Nephron (organoid): Measurements from ENCODE around the gene ASCL4.

ENCODE experiments used
- H3K27ac Mint-ChIP-seq, 3 experiments: 2 replicates each; pipeline ENCODE4 v1.8.0; 2020; ENCODE audit warnings: mixed read lengths in 3 of 3, mild to moderate bottlenecking in 2 of 3, moderate library complexity in 1 of 3
- H3K27me3 Mint-ChIP-seq: 2 replicates; pipeline ENCODE4 v1.8.0; 2021; ENCODE audit warnings: low read depth, mild to moderate bottlenecking, moderate library complexity, mixed read lengths
- H3K36me3 Mint-ChIP-seq: 2 replicates; pipeline ENCODE4 v1.8.0; 2020; ENCODE audit warnings: low read depth, mixed read lengths
- H3K4me1 Mint-ChIP-seq: 2 replicates; pipeline ENCODE4 v1.8.0; 2020; ENCODE audit warnings: mixed read lengths
- H3K4me3 Mint-ChIP-seq, 3 experiments: 2 replicates each; pipeline ENCODE4 v1.8.0; 2020; ENCODE audit warnings: mild to moderate bottlenecking in 3 of 3, mixed read lengths in 3 of 3, moderate library complexity in 2 of 3
- H3K9me3 Mint-ChIP-seq: 2 replicates; pipeline ENCODE4 v1.8.0; 2020; ENCODE audit warnings: mixed read lengths
- CTCF ChIP-seq, 3 experiments: fragments of 200-600 bp; sonication (generic); IDR thresholded peaks; one replicate each; pipeline ENCODE4 v1.5.0; 2021; ENCODE audit warnings: antibody characterized with exemption in 3 of 3; ENCODE audit not compliant: unreplicated experiment in 3 of 3

Gene ASCL4

GRCh38 chr12:107760207-107760808, 14.2 kb upstream of the ASCL4 start:
- H3K27ac Mint-ChIP-seq = peak overlapping the region; percentile 89 to 97 (median 94)
- no peak for TF ChIP-seq CTCF (IDR thresholded peaks at IDR 0.05; ENCODE audit: unreplicated experiment in 3 of 3)
- peaks cover 12% of the 10 kb centered on the region for H3K27me3 Mint-ChIP-seq
- H3K4me3 Mint-ChIP-seq = peak overlapping the region; percentile 93 to 95 (median 94)
- peaks cover 9% of the 10 kb centered on the region for H3K36me3 Mint-ChIP-seq
- no peaks in the 10 kb centered on the region for H3K9me3 Mint-ChIP-seq
- peaks cover 24% of the 10 kb centered on the region for H3K4me1 Mint-ChIP-seq

GRCh38 chr12:107760809-107761501, 13.5 kb upstream of the ASCL4 start, which contains the start of gene PRDM4:
TSS of gene PRDM4 (minus strand) at chr12:107761137. CDS start at chr12:107760515, 622 bp downstream.
- Mint-ChIP-seq H3K4me3 (peak within 1 kb of the TSS; percentile 93 to 97 (median 96)), H3K36me3 (peaks cover 9% of the 10 kb centered on the region), H3K27me3 (peaks cover 12% of the 10 kb centered on the region), H3K4me1 (peaks cover 24% of the 10 kb centered on the region), H3K9me3 (no peaks in the 10 kb centered on the region), H3K27ac (peak within 1 kb of the TSS; percentile 89 to 97 (median 94))
- TF ChIP-seq CTCF (IDR thresholded peaks at IDR 0.05; ENCODE audit: unreplicated experiment in 3 of 3) = peak in 1 of 3 experiments; percentile 35

- peaks cover 24% of the 10 kb centered on the region for H3K4me1 Mint-ChIP-seq
- no peak for TF ChIP-seq CTCF (IDR thresholded peaks at IDR 0.05; ENCODE audit: unreplicated experiment in 3 of 3)
- H3K27ac Mint-ChIP-seq = peak overlapping the region; percentile 80 to 97 (median 94)
- H3K4me3 Mint-ChIP-seq = peak overlapping the region; percentile 93 to 97 (median 96)
- H3K36me3 Mint-ChIP-seq = peaks cover 6% of the 10 kb centered on the region
- H3K9me3 Mint-ChIP-seq = no peaks in the 10 kb centered on the region
- H3K27me3 Mint-ChIP-seq = peaks cover 17% of the 10 kb centered on the region
Observed at GRCh38 chr12:107761502-107761904, 13.0 kb upstream of the ASCL4 start.

DNA sequence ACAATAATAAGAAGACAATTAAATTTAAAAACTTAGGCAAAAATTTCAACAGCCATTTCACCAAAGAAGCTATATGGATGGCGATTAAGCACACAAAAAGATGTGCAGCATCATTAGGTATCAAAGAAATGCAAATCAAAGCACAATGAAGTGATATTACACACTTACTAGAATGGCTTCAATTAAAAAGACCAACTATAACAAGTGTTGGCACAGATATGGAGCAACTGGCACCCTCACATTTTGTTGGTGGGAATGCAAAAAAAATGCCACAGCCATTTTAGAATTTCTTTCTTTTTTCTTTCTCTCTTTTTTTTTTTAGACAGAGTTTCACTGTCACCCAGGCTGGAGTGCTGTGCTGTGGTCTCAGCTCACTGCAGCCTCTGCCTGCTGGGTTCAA, 11.6 kb upstream of the ASCL4 start:
- Mint-ChIP-seq H3K36me3 (no peaks in the 10 kb centered on the region), H3K4me1 (peaks cover 24% of the 10 kb centered on the region), H3K27ac (no peak overlapping the region), H3K4me3 (no peak overlapping the region), H3K27me3 (peaks cover 27% of the 10 kb centered on the region), H3K9me3 (no peaks in the 10 kb centered on the region)
- no peak for TF ChIP-seq CTCF (IDR thresholded peaks at IDR 0.05; ENCODE audit: unreplicated experiment in 3 of 3)

- no peak for TF ChIP-seq CTCF (IDR thresholded peaks at IDR 0.05; ENCODE audit: unreplicated experiment in 3 of 3)
- Mint-ChIP-seq H3K4me1 (peaks cover 12% of the 10 kb centered on the region), H3K27ac (no peak overlapping the region), H3K4me3 (no peak overlapping the region), H3K27me3 (peaks cover 27% of the 10 kb centered on the region), H3K36me3 (no peaks in the 10 kb centered on the region), H3K9me3 (no peaks in the 10 kb centered on the region)
Observed at GRCh38 chr12:107764626-107765025, 9.9 kb upstream of the ASCL4 start.
